ENCODE measurements around the gene SERPINA7.

GRCh38 chrX:106040861-106041260 is 2.3 kb upstream of the SERPINA7 start:
- TF ChIP-seq CTCF (conservative IDR thresholded peaks at IDR 0.05; ENCODE audit: low read depth, low read length) (no peak), EZH2 (IDR thresholded peaks at IDR 0.05; ENCODE audit: low read length, unreplicated experiment) (no peak)
